Neural cell (in vitro differentiated cells): ENCODE results near the gene VPS26A.

Experiments used
- CTCF ChIP-seq: fragments of 450-650 bp; IDR thresholded peaks from 2 replicates; pipeline ENCODE4 v1.5.1; 2014; ENCODE audit warnings: antibody characterized with exemption, mild to moderate bottlenecking, moderate library complexity; ENCODE audit not compliant: poor library complexity, severe bottlenecking
- EP300 ChIP-seq: fragments of 450-650 bp; conservative IDR thresholded peaks from 2 replicates; pipeline ENCODE4 v1.6.1; 2014; ENCODE audit warnings: antibody characterized with exemption, mild to moderate bottlenecking, moderate library complexity; ENCODE audit not compliant: poor library complexity, severe bottlenecking
- RAD21 ChIP-seq: fragments of 450-650 bp; conservative IDR thresholded peaks from 2 replicates; pipeline ENCODE4 v1.6.1; 2014; ENCODE audit warnings: antibody characterized with exemption, mild to moderate bottlenecking, moderate library complexity
- TAF1 ChIP-seq: IDR thresholded peaks from 2 replicates; pipeline ENCODE4 v1.6.1; 2012; ENCODE audit warnings: low read depth

- TF ChIP-seq CTCF (peak; percentile 64), TAF1 (no peak), EP300 (no peak), RAD21 (peak; percentile 56)
Measured at GRCh38 chr10:69092959-69093850, 30.8 kb upstream of the VPS26A start.
